NCI-H774 (cell line): ENCODE data around the gene SORCS2.

Source experiments
- DNase-seq: peaks from one replicate; lab custom pipeline; 2025; lab: John Stamatoyannopoulos, UW

Gene SORCS2

DNA sequence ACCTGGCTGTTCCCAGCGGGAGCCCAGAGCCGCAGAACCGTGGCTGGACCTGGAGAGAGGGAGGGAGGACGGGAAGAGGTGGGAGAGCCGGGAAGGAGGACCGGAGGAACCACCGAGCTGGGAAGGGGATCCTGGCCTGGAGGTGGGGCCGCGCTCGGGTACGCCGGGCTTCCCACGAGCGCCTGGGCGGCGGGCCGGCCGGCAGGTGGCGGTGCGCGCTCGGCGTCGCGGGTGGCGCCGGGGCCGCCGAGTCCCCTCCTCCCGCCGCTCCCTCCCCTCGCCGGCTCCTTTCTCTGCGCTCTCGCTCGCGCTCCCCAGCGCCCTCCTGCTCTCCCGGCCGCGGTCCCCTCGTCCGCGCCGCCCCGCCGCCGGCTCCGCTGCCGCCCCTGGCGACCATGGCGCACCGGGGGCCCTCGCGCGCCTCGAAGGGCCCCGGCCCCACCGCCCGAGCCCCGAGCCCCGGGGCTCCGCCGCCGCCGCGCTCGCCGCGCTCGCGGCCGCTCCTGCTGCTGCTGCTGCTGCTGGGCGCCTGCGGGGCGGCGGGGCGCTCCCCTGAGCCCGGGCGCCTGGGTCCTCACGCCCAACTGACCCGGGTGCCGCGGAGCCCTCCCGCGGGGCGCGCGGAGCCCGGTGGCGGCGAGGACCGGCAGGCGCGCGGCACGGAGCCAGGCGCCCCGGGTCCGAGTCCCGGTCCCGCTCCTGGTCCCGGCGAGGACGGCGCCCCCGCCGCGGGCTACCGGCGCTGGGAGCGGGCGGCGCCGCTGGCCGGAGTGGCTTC lies at the start of gene SORCS2:
TSS of gene SORCS2 (plus strand) at position 287 of the 778 bp plus-strand sequence.
- peak; percentile 19 for DNase-seq

- no peak for DNase-seq
Observed at GRCh38 chr4:7144374-7145290, 47.7 kb upstream of the SORCS2 start.

DNA sequence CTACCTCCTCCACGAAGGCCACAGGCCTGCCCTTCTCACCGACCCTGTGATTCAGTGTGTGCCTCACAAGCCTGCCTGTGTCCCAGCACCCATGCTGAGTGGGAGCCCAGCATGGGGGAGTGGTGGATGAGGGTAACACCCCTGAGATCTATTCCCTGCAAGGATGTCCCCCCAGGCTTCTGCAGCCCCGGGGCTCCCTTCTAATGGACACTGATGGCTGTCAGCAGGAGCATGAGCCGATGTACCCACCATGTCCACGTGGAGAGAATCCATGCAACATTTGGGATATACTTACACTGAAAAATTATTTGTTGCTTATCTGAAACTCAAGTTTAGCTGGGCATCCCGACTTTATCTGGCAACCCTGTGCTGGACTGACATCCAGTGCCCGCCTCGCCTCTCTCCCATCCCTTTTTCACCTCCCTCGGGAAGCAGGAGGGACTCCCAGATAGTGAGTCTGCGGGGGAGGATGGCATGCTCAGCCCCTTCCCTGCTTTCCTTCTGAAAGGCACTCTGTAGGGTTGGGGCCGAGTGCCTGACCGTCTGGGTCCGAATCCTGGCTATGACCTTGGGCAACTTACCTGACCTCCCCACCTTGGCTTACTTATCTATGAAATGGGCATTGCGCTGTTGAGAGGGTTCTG lies 46.9 kb upstream of the SORCS2 start:
- DNase-seq = no peak

DNA sequence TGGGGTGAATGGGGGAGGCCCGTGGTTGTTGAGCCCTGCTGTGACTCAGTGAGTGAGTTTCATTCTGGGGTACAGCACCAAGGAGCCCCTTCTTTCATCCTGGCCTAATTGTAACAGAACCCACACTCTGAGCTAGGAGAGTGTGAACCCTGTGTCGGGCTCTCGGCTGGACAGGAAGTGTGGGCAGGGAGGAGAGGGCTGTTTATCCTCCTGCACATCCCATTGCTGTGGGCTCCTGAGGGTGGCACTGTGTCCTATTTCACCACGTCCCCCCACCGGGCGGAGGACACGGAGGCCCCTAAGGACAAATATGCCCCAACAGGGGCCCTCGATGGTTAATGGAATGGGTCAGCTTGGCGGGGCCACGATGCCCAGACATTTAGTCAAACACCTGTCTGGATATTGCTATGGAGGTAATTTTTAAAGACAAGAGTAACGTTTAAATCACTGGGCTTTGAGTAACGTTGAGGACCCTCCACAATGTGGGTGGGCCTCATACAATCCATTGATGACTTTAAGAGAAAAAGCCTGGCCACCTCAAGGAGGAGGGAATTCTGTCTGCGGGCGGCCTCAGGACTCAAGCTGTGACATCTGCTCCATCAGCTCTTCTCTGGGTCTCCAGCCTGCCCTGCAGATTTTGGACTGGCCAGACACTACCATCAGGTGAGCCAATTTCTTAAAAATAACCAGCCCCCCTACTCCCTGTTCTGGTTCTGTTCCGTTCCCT lies 46.1 kb upstream of the SORCS2 start:
- no peak for DNase-seq

DNA sequence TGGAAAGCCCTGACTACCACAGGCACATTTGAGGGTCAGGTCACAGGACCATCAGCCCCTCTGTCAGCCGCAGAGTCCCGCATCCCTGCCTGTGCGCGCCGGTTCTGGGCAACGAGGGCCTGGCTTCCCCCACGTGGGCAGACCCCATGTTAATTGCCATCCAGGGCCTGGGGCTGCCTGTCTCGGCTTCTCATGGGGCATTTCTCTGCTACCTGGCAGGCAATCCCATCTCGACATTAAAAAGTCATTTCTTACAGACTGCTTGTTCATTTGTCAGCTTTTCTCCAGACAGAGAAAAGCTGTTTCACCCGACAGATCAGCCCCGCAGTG lies 45.6 kb upstream of the SORCS2 start:
- DNase-seq = no peak

- no peak for DNase-seq
Observed at GRCh38 chr4:7147261-7147660, 45.1 kb upstream of the SORCS2 start.

GRCh38 chr4:7147661-7148310 lies 44.6 kb upstream of the SORCS2 start:
- no peak for DNase-seq

- no peak for DNase-seq
Observed at GRCh38 chr4:7148337-7148736, 44.0 kb upstream of the SORCS2 start.

- no peak for DNase-seq
Observed at GRCh38 chr4:7150036-7150635, 42.2 kb upstream of the SORCS2 start.

- no peak for DNase-seq
Observed at GRCh38 chr4:7151668-7152227, 40.6 kb upstream of the SORCS2 start.

DNA sequence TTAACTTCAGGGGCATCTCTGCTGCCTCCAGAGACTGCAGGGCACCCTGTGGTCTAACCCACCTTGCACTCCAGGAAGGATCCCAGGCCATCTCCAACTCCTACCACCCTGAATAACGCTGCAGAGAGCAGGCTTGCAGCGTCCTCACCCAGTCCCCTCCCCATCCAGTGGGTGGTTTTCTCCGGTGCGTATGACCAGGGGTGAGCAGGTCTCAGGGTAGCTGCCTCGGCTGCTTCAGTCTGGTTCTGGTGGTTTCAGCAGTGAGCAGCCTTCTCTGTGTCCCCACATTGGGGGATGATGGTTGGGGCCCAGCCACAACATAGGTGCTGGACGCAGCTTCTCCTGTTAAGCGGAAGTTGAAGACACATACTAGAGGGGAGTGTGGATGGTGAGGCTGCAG lies 38.6 kb upstream of the SORCS2 start:
- no peak for DNase-seq

GRCh38 chr4:7154351-7154981 lies 37.9 kb upstream of the SORCS2 start:
- DNase-seq = no peak

DNA sequence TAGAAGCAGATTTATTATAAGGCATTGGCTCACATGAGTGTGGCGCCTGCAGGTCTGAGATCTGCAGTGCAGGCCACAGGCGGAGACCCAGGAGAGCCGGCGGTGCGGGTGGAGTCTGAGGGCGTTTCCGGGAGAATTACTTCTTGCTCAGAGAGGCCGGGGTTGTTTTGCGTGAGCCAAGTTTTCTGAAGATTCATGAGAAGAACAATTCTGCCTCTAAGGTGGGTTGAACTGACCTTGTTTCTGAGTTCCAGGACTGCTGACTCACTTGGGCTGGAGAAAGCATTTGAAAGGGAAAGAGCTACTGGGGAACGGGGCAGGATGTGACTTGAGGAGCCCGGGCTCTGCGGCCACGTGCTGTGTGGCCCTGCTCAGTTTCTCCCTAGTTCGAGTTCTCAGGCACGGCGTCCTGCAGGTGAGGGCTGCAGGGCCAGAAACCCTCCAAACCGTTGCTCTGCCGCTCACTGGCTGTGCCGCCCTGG lies 36.7 kb upstream of the SORCS2 start:
- no peak for DNase-seq

GRCh38 chr4:7156328-7156727 lies 36.0 kb upstream of the SORCS2 start:
- DNase-seq = no peak

- DNase-seq = no peak
Observed at GRCh38 chr4:7156761-7157488, 35.4 kb upstream of the SORCS2 start.

DNA sequence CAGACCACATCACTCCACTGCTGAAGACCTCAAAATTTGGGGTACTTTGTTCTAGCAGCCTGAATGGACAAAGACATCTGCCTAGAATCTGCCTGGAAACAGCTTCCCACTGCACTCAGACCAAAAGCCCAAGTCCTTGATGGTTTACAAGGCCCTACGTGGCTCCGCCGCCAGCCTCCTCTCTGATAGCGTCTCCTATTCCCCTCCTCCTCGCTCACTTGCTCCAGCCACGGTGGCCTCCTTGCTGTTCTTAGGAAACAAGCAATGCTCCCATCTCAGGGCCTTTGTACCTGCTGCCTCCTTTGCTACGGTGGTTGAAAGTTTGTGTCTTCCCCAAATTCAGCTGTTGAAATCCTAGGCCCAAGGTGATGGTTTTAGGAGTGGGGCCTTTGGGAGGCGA lies 34.7 kb upstream of the SORCS2 start:
- DNase-seq = no peak

DNA sequence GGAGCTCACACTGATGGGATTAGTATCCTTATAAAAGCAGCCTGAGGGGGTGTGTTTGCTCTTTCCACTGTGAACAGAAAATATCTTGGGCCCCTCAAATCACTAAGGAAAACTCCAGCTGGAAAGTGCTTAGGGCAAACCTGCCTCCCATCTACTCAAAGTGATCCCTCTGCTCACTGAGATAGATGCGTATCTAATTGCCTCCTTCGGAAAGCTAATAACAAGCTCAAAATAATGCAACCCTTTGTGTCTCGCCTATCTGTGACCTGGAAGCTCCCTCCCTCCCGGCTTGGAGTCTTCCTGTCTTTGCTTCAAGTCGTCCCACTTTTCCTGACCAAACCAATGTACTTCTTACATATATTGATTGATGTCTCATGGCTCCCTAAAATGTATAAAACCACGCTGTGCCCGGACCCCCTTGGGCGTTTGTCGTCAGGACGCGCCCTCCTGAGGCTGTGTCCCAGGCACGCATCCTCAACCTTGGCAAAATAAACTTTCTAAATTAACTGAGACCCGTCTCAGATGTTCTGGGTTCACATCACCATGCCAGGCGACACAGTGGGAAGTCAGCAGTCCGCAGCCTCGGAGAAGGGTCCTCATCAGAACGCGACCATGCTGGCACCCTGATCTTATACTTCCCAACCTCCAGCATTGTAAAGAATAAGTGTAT lies 34.1 kb upstream of the SORCS2 start:
- no peak for DNase-seq

- no peak for DNase-seq
Observed at GRCh38 chr4:7158991-7159390, 33.3 kb upstream of the SORCS2 start.

GRCh38 chr4:7159923-7160322 lies 32.4 kb upstream of the SORCS2 start:
- no peak for DNase-seq
